GM23338 (cell line): Measurements from ENCODE around the gene DRC1. TPM values are rescaled to one million over a fixed set of nuclear protein-coding genes. Genes with fewer than 3 reads are reported as not detected.

Source experiments
- ATAC-seq: fragments of 200-7000 bp; cut with Tn5 transposase; 3 replicates; pipeline ENCODE4 v1.9.1; 2020
- DNase-seq: peaks from one replicate; pipeline ENCODE4 v3.0.0-alpha.2; 2015; ENCODE audit warnings: low spot score
- H2AFZ ChIP-seq: fragments of 200-600 bp; sonication (generic); 2 replicates; pipeline ENCODE4 v1.8.0; 2016; ENCODE audit warnings: antibody characterized with exemption, mild to moderate bottlenecking, moderate library complexity
- H3F3A ChIP-seq: fragments of 200-600 bp; sonication (generic); replicated peaks from 2 replicates; pipeline ENCODE4 v1.8.0; 2017; ENCODE audit warnings: antibody characterized with exemption, mixed run types, low read depth
- H3K27ac ChIP-seq: fragments of 200-600 bp; sonication (generic); 2 replicates; pipeline ENCODE4 v1.6.1; 2016; ENCODE audit warnings: low read depth
- H3K27me3 ChIP-seq: fragments of 200-600 bp; sonication (generic); 2 replicates; pipeline ENCODE4 v1.8.0; 2016; ENCODE audit warnings: mild to moderate bottlenecking, mixed run types, moderate library complexity; ENCODE audit not compliant: insufficient read depth
- H3K36me3 ChIP-seq: fragments of 200-600 bp; sonication (generic); 2 replicates; pipeline ENCODE4 v1.8.0; 2016; ENCODE audit warnings: mild to moderate bottlenecking; ENCODE audit not compliant: insufficient read depth
- H3K4me1 ChIP-seq: fragments of 200-600 bp; sonication (generic); 2 replicates; pipeline ENCODE4 v1.8.0; 2016; ENCODE audit warnings: mild to moderate bottlenecking, moderate library complexity; ENCODE audit not compliant: insufficient read depth
- H3K4me2 ChIP-seq: fragments of 200-600 bp; sonication (generic); 2 replicates; pipeline ENCODE4 v1.7.1; 2017; ENCODE audit warnings: mixed run types
- H3K4me3 ChIP-seq: fragments of 200-600 bp; sonication (generic); 2 replicates; pipeline ENCODE4 v1.6.1; 2016; ENCODE audit warnings: mixed run types
- H3K79me2 ChIP-seq: fragments of 200-600 bp; sonication (generic); replicated peaks from 2 replicates; pipeline ENCODE4 v1.8.0; 2017; ENCODE audit warnings: mild to moderate bottlenecking; ENCODE audit not compliant: insufficient read depth
- H3K9me2 ChIP-seq: fragments of 200-600 bp; sonication (generic); 2 replicates; pipeline ENCODE4 v1.8.0; 2017; ENCODE audit not compliant: insufficient read depth
- H4K20me1 ChIP-seq: fragments of 200-600 bp; sonication (generic); replicated peaks from 2 replicates; pipeline ENCODE4 v1.8.0; 2017; ENCODE audit warnings: mild to moderate bottlenecking; ENCODE audit not compliant: insufficient read depth
- H3K27ac Mint-ChIP-seq: 2 replicates; pipeline ENCODE4 v1.8.0; 2020; ENCODE audit warnings: inconsistent platforms, mild to moderate bottlenecking, moderate library complexity, mixed read lengths
- H3K27me3 Mint-ChIP-seq: 3 replicates; pipeline ENCODE4 v1.8.0; 2022; ENCODE audit warnings: low read depth, mild to moderate bottlenecking, moderate library complexity, mixed read lengths, inconsistent platforms; ENCODE audit not compliant: insufficient read depth, poor library complexity
- H3K36me3 Mint-ChIP-seq: 3 replicates; pipeline ENCODE4 v1.8.0; 2021; ENCODE audit warnings: low read depth, mild to moderate bottlenecking, inconsistent platforms, moderate library complexity, mixed read lengths
- H3K4me1 Mint-ChIP-seq: 3 replicates; pipeline ENCODE4 v1.8.0; 2020; ENCODE audit warnings: mild to moderate bottlenecking, inconsistent platforms, mixed read lengths
- H3K4me3 Mint-ChIP-seq: 3 replicates; pipeline ENCODE4 v1.8.0; 2021; ENCODE audit warnings: moderate library complexity, mild to moderate bottlenecking, inconsistent platforms, mixed read lengths
- H3K9me3 Mint-ChIP-seq: 3 replicates; pipeline ENCODE4 v1.8.0; 2020; ENCODE audit warnings: moderate library complexity, mild to moderate bottlenecking, inconsistent platforms, mixed read lengths
- CREB1 ChIP-seq: fragments of 250-450 bp; sonication (Bioruptor Pico); IDR thresholded peaks from 2 replicates; pipeline ENCODE4 v1.5.0; 2020; ENCODE audit warnings: low read depth, mild to moderate bottlenecking, moderate library complexity
- CTCF ChIP-seq, 2 experiments: fragments of 200-600 bp in 1 of 2; sonication (generic) in 1 of 2; conservative IDR thresholded peaks; 2 replicates each; pipeline versions ENCODE4 v1.5.1 to v1.6.1; 2016 to 2017; ENCODE audit warnings: antibody characterized with exemption in 2 of 2, low read depth in 2 of 2, mild to moderate bottlenecking in 2 of 2, moderate library complexity in 1 of 2
- ETS1 ChIP-seq: IDR thresholded peaks from 2 replicates; pipeline ENCODE4 v1.6.1; 2016; ENCODE audit warnings: antibody characterized with exemption
- EZH2 ChIP-seq: fragments of 200-600 bp; sonication (generic); IDR thresholded peaks from one replicate; pipeline ENCODE4 v1.8.0; 2017; ENCODE audit warnings: antibody characterized with exemption, mild to moderate bottlenecking, low read depth; ENCODE audit not compliant: unreplicated experiment
- EZH2phosphoT487 ChIP-seq: fragments of 200-600 bp; sonication (generic); IDR thresholded peaks from one replicate; pipeline ENCODE4 v1.8.1; 2018; ENCODE audit warnings: antibody characterized with exemption; ENCODE audit not compliant: unreplicated experiment
- JUNB ChIP-seq: IDR thresholded peaks from one replicate; pipeline ENCODE4 v1.6.1; 2016; ENCODE audit warnings: antibody characterized with exemption; ENCODE audit not compliant: unreplicated experiment
- NANOG ChIP-seq: IDR thresholded peaks from 2 replicates; pipeline ENCODE4 v1.6.1; 2016; ENCODE audit warnings: antibody characterized with exemption, borderline replicate concordance
- POLR2AphosphoS5 ChIP-seq: IDR thresholded peaks from 2 replicates; pipeline ENCODE4 v1.6.1; 2016; ENCODE audit warnings: antibody characterized with exemption, low read depth
- REST ChIP-seq: IDR thresholded peaks from one replicate; pipeline ENCODE4 v1.6.1; 2018; ENCODE audit warnings: antibody characterized with exemption; ENCODE audit not compliant: unreplicated experiment
- STAT1 ChIP-seq: IDR thresholded peaks from one replicate; pipeline ENCODE4 v1.6.1; 2016; ENCODE audit warnings: antibody characterized with exemption; ENCODE audit not compliant: unreplicated experiment
- ZNF114 ChIP-seq: fragments of 250-450 bp; sonication (Bioruptor Pico); IDR thresholded peaks from 2 replicates; pipeline ENCODE4 v1.5.0; 2020; ENCODE audit warnings: mild to moderate bottlenecking, moderate library complexity
- ZNF331 ChIP-seq: fragments of 250-450 bp; sonication (Bioruptor Pico); IDR thresholded peaks from 2 replicates; pipeline ENCODE4 v1.5.0; 2020; ENCODE audit warnings: low read depth, mild to moderate bottlenecking, moderate library complexity
- ZNF462 ChIP-seq: fragments of 250-450 bp; sonication (Bioruptor Pico); IDR thresholded peaks from 2 replicates; pipeline ENCODE4 v1.5.0; 2020; ENCODE audit warnings: mild to moderate bottlenecking, moderate library complexity
- polyA plus RNA-seq: library from polyadenylated mRNA; unstranded; fragments of >200 nt; fragmentation: Nextera tagmentation; extraction: Ambion mirVana; gene quantifications from 2 replicates; pipeline ENCODE4 v1.2.1, GENCODE V29; 2016
- total RNA-seq: library from RNA; depleted of rRNA; stranded (reverse); fragments of >200 nt; shearing (Covaris generic); gene quantifications from 2 replicates; pipeline ENCODE4 v1.2.3, GENCODE V29; 2014

Gene DRC1
- total and polyA plus RNA-seq, 2 experiments from 2014 or later: 0.45 TPM; not detected in 1

- TF ChIP-seq REST (no peak), CTCF (conservative IDR thresholded peaks at IDR 0.05; ENCODE audit: low read depth in 2 of 2) (no peak), ZNF114 (no peak)
These were observed 42.5 kb downstream of the DRC1 start (continued) for GRCh38 chr2:26444236-26444635.

GRCh38 chr2:26448651-26449050 lies 46.9 kb downstream of the DRC1 start:
- H3K36me3 ChIP-seq: no peaks in the 10 kb centered on the region
- Mint-ChIP-seq H3K36me3 (no peaks in the 10 kb centered on the region), H3K4me1 (no peaks in the 10 kb centered on the region), H3K27ac (no peak overlapping the region), H3K9me3 (no peaks in the 10 kb centered on the region), H3K4me3 (no peak overlapping the region), H3K27me3 (peaks cover 12% of the 10 kb centered on the region)
- H3K79me2 ChIP-seq: no peaks in the 10 kb centered on the region
- DNase-seq (no peak), ATAC-seq (no peak)
- H3K4me3 ChIP-seq: no peak overlapping the region
- no peaks in the 10 kb centered on the region for H3K27me3 ChIP-seq
- TF ChIP-seq EZH2 (no peak), ZNF331 (CRISPR knock-in tag) (no peak), CREB1 (no peak), JUNB (no peak), POLR2AphosphoS5 (no peak), ZNF114 (no peak), NANOG (no peak), ZNF462 (CRISPR knock-in tag) (no peak), STAT1 (no peak), EZH2phosphoT487 (no peak), ETS1 (no peak)
- peak overlapping the region; percentile 38; the same call in 1 of the 2 replicates for H2AFZ ChIP-seq
- H4K20me1 ChIP-seq: no peaks in the 10 kb centered on the region
- no peaks in the 10 kb centered on the region for H3K4me1 ChIP-seq
- no peak overlapping the region for H3K27ac ChIP-seq
- no peak overlapping the region for H3K4me2 ChIP-seq
- no peaks in the 10 kb centered on the region for H3K9me2 ChIP-seq
- H3F3A ChIP-seq: no peaks in the 10 kb centered on the region
